HG03108 (cell line): ENCODE data around the gene MTARC1.

ENCODE experiments used
- ATAC-seq: cut with Tn5 transposase; IDR thresholded peaks from one replicate; pipeline ENCODE4 v1.9.1; 2021; ENCODE audit warnings: moderate library complexity; ENCODE audit not compliant: unreplicated experiment

Gene MTARC1

DNA sequence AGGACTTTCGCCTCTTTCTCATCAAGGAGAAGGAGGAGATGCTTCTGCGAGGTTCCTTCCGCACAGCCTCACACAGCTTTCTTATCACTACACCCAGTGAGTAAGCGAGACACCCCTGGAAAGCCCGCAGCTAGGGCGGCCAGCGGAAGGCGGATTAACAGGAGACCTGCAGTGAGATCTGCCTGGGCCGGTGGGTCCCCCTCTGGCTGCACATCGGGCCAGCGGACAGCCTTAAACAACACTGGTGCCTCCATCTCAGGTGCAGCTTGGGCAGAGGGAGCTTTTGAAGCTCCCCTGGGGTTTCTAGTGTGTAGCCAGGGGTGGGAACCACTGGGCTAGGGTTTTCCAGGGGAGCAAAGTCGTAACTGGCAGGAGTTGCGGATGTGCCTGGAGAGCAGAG, 17.5 kb upstream of the MTARC1 start:
- ATAC-seq = no peak

DNA sequence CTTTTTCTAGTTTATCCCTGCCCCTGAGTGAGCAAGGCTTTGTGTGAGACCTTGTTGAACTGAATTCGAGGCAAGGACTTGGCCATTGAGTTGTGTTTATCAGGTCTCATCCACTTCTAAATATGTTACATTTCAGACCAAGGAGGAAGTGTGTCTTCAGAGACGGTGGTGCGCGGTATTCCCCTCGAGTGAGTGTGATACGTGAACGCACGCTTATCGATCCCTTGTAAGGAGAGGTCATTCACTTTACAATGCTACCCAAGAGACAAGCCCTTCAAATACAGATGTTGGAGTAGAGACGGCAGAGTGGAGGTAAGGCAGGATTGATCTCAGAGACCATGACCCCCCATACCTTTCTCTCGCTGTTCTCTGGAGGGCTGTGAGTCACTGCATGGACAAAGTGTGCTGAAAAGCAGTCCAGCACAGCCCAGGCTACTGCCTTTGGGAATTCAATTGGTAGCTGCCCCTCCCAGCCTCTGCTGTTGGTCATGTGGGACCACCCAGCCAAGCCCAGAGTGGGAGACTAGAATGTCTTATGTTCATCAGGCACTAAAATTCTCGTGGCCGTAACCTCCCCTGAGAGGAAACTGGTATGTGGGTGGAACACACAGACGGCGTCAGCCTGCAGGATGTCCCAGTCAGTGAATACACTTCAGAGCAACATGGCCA, 16.3 kb upstream of the MTARC1 start:
- ATAC-seq = peak; percentile 56

DNA sequence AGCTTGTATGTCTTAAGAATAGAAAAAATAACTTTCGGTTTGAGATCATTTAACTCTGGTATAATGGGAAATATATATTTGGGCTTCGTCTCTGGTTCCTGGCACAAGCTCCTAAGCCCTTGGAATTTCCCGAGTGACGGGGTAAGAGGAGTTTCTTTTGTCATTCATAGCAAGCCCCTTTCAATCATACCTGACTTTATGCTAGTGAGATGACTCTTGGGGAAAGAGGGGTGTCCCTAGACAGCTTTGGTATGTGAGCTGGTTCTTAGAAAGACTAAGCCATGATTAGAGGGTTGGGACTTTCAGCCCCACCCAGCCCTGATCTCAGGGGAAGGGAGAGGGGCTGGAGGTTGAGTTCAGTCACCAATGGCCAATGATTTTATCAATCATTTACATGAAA, 13.9 kb upstream of the MTARC1 start:
- no peak for ATAC-seq

DNA sequence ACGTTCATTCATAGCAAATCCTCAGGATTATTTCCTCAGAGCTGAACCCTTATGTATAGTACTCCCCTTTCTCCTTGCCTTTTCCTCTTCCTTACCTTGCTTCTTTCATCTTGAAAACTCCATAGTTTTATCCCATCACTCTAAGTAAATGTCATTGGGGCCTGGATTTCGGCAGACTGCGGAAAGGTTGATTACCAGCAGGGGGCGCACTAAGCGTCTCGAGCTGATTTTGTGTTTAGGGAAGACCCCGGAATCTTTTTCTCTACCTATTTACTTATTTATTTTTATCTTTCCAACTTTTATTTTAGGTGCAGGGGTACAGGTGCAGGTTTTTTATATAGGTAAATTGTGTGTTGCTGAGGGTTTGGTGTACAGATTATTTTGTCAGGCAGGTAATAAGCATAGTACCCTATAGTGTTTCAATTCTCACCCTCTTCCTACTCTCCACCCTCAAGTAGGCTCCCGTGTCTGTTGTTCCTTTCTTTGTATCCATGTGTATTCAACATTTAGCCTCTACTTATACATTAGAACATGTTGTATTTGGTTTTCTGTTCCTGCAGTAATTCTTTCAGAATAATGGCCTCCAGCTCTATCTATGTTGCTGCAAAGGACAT, 11.4 kb upstream of the MTARC1 start:
- no peak for ATAC-seq

DNA sequence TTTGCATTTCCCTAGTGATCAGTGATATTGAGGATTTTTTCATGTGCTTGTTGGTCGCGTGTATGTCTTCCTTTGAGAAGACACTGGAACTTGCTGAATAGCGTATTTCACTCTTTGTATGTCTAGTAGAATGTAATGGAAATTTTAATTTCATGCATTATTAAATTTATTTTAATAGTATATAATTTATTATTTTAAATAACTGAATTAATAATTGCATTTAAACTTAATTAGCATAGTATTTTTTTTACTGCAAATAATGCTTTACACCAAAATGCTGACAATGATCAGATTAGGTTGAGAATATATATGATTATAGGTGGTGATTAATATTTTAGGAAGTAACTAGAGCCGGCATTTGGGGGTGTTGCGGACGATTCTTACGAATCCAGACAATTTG, 10.5 kb upstream of the MTARC1 start:
- no peak for ATAC-seq

DNA sequence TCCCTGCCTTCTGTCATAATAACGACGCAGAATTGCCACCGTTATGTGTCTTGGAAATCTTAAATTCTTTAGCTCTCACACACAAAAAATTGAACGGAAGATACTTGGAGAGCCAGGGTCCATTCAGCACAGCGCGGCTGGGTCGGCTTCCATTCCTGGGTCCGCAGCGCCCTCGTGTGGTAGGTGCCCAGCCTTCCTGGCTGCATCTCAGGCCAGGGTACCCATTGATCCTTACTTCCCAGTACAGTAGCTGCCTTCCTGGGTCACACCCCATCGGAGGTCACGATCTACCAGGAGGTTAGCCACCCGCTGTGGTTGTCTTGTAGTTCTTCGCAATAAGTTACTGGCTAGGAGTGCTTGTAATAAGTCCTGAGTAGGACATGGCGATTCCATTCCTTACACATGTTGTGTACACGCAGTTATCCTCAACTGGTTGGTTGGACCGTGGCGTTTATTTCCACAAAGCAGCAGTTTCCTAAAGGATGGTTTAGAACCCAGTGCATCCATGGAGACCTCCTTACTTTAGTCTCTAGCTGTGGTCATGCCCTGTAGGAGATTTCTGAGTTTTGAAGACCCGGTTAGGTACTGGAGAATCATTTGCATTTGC, 9.9 kb upstream of the MTARC1 start:
- ATAC-seq = peak; percentile 64

DNA sequence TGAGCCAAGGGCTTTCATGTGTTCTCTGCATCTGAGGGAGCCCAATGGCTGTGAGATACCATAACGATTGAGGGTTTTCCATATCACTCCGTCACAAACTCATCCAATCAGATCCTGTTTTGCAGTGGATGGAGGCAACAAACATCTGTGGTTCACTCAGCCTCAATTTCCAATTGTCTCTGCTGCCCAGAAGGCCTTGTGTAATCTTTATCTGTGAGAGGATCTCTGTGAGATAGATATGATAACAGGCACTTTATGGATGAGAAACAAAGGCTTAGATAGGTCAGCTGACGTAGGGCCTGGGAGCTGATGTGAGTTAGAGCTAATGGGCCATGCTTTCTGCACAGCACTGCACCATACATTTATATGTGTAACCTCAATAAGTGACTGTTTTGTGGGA, 3.3 kb upstream of the MTARC1 start:
- ATAC-seq = no peak

DNA sequence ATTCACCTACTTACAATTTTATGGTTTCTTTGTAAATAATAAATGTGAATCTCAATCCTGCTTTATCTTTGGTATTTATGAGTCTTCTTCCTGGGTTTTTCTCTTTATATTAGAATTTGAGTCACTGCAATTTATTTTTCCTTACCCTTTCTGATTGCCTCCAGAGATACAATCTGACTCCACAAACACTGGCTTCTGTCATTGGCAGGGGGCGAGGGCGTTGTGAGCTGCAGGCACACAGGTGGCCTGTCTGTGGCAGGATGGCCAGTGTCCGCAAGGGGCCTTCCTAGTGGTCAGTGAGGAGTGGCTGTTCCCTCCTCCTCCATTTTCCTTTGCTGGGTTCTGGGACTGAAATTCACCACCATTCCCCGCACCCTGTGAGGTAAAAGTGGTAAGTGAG, 2.0 kb upstream of the MTARC1 start:
- no peak for ATAC-seq

DNA sequence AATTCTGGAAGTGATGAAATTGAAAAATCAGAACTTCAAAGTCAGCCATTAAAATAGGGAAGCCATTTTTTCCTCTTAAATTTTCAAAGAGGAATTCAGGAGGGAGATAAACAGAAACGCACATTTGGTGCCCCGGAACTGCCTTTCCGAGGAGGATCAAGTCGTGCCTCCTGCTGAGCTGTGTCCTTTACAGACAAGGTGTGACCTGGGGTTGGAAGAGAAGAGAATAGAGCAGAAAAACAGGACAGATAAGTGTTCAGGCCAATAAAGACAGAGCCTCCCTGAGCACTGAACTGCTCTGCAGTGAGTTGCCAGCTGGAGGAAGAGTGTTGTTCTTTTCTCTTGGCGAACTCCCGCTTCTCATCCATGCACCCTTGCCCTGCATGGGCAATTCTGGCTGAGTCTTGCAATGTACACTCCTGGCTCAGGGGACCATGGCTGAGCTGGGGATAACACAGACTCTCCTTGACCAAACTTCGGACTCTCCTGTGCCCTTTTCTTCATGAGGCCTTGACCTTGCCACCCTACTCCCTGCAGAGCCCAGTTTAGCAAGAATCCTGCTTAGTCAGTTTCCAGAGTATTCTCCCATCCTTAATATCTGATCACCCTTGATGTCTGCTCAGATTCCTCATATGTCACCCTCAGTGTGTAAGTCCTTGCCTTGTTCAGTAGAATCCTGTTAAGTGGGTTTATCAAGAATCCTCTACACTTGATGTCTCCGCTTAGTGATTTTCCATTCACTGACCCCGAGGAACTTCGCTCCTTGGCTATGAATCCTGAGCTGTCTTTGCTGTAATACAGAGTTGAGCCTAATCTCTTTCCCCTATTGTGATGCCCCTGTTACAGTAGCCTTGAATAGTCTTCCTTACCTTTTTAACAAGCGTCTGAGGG, 1.3 kb upstream of the MTARC1 start:
- no peak for ATAC-seq

DNA sequence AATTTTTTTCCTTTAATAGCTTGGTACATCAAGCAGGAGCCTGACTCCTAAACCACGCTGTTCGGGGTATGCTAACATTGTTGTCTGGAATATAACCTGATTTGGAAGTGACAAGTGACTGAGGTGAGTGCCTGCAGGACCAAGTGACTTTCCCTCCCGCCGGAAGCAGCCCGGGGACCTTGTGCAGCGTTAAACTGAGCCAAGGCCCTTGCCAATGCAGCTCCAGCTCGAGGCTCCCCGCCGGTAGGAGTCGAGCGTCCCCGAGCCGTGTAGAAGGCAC, 716 bp upstream of the MTARC1 start:
- ATAC-seq = no peak

DNA sequence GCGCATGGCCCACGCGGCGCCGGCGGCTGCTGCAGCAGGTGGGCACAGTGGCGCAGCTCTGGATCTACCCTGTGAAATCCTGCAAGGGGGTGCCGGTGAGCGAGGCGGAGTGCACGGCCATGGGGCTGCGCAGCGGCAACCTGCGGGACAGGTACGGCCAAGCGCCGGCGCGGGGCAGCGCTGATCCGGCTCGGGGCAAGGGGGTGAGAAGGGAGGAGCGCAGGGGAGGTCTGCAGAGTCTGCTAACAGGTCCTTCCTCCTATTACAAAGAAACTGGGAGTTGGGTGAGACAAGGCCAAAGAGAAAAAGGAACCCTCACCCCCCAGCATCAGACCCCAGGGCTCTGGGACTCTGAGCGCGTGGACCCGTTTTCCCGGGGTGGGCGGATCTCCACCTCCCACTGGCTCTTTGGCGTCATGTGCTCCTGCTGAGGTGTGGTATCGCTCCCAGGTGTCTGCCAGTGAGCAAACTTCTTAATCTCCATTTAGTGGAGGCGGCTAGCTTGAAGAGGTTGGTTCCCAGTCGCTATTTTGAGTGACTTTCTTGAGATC, 431 bp downstream of the MTARC1 start:
- peak; percentile 16 for ATAC-seq

DNA sequence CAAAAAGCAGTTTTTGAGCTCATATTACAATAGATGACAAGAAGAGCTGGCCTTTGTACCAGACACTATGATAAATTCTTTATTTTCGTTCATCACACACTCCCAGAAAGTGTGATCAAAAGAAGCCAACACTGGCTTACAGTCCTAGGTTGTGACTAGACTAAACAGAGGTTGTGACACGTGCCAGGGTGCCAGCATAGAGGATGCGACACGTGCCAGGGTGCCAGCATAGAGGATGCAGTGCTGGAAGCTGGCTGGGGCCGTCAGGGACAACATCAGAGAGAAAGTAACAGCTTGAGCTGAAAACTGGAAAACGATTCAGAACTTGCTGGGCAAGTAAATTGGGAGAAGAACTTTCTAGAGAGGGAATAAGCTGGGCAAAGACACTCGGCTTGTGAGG, 2.2 kb downstream of the MTARC1 start:
- ATAC-seq = no peak

DNA sequence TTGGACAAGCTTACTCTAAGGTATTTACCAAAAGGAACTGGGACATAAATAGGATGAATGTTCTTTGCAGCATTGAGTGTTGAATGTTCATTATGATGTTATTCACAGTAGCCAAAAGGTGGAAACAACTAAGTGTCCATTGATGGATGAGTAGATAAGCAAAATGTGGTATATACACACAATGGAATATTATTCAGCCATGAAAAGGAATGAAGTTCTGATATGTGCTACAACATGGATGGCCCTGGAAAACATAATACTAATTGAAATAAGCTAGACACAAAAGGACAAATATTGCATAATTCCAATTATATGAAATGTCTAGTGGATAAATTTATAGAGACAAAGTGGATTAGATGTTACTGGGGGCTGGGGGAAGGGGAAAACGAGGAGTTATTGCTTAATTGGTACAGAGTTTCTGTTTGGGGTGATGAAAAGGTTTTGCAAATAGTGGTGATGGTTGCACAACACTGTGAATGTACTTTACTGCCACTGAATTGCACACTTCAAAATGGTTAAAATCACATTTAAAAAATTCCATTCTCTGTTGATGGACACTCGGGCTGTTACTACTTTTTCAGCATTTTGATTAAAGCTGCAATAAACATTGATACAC, 2.9 kb downstream of the MTARC1 start:
- ATAC-seq = no peak

DNA sequence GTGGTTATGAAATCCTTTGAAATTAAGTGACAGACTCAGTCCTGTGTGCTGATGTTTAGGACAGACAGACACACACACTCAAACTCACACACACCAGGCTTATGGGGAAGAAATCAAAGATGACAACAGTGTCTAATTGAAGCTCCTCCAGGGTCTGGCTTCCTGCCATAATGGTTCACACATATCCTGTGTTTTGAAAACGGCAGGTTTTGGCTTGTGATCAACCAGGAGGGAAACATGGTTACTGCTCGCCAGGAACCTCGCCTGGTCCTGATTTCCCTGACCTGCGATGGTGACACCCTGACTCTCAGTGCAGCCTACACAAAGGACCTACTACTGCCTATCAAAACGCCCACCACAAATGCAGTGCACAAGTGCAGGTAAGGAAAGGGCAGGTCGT, 4.6 kb downstream of the MTARC1 start:
- no peak for ATAC-seq

DNA sequence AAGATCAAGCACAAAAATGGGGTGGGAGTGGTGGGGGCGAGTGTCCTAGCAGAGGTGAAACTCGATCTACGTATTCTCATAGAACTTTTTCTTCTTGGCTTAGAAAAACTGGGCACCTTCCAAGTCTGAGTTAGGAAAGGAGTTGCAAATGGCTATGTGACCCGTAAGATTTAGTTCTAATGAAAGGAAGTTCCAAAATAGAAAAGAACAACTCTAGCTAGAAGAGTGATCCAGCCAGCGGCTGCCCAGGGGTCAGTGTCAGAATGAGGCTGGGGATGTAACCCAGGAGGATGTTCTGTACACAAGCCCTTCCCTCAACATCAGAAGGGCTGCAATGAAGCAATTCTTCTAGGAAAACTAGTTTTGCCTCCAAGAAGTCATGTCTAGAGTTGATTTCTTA, 5.2 kb downstream of the MTARC1 start:
- ATAC-seq = no peak

DNA sequence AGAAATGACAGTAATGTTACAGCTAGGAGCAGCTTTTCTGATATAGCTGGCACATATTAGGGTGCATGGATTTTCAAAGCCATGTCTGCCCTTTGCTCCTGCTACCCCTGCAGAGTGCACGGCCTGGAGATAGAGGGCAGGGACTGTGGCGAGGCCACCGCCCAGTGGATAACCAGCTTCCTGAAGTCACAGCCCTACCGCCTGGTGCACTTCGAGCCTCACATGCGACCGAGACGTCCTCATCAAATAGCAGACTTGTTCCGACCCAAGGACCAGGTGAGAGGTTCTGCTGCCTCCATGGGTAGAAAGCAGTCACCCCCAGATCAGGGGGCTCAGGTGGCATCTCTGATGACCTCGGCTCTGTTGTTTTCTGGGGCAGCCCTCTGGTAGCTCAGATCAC, 9.8 kb downstream of the MTARC1 start:
- ATAC-seq = no peak

DNA sequence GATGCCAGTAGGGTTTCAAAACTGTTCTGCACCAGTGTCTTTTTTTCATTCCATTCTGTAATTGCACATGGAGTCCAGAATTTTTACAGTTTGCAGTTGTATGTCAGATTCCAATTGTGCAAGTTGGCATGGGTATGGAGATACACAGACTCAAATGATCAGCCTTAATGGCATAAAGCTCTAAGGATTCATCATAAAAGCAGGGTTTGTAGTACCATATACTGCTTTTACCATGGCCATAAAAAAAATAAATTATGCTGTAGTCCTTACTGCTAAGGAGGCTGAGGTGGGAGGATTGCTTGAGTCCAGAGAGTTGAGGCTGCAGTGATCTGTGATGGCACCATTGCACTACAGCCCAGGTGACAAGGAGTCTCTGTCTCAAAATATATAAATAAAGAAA, 10.3 kb downstream of the MTARC1 start:
- ATAC-seq = no peak

DNA sequence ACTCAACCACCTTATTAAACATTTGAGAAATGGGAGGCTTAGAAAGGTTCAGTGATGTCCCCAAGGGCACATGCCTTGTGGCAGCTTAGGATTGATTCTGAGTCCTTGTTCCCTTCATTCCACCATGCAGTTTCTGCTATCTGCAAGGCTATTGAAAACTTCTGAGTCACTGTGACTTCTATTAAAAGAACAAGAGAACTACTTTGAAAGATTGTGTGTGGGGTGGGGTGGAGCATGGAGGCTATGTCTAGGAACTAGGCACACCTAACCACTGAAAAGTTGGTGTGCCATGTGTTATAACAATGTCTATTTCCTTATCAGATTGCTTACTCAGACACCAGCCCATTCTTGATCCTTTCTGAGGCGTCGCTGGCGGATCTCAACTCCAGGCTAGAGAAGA, 10.8 kb downstream of the MTARC1 start:
- ATAC-seq = no peak

DNA sequence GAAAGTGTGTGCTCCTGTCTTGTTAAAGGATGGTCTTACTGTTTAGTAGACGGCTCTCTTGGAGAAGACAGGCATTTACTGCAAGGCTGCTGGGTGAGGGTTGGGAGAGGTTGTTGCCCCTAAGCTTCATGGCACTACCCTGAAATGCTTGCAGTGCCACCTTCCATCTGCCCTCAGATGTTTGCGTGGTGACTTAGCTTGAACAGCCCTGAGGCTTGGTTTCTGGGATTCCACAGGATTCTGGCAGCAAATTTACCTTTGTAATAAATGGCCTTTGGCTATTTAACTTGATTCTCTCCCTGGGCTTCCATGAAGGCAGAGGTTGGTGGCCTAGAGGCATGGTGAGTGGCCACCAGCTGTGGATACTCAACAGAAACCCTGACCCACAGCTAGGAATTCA, 11.6 kb downstream of the MTARC1 start:
- ATAC-seq = no peak

DNA sequence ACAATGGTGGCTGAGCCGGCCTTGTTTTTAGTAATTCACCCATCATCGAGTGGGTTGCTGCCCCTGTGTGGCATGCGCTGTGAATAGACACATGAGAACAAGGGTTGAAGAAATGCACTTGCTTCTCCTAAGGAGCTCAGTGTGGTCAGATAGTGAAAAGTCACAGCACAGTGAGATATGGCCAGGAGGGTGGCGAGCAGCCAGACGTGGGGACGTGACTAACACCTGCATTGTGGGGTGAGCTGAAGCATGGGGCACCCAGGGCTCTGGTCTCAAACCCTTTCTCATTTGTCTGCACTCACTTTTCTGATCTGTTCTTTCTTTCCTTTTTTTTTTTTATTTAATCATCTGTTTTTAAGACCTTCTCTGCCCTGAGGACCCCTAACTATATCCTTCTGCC, 13.5 kb downstream of the MTARC1 start:
- no peak for ATAC-seq
